HG02571 (cell line): ENCODE measurements around the gene ALKBH8.
"Not testable (repeated sequence)": the region's sequence is repeated elsewhere in the genome, so short reads cannot be mapped to it uniquely, and the experiment has no call there.

ENCODE experiments used
- ATAC-seq: cut with Tn5 transposase; IDR thresholded peaks from one replicate; pipeline ENCODE4 v1.9.1; 2021; ENCODE audit warnings: mild to moderate bottlenecking, moderate library complexity; ENCODE audit not compliant: unreplicated experiment

Gene ALKBH8

GRCh38 chr11:107577346-107577711 lies 11.8 kb upstream of the ALKBH8 start:
- ATAC-seq: no peak

GRCh38 chr11:107576497-107577345 lies 11.2 kb upstream of the ALKBH8 start:
- ATAC-seq: not testable (repeated sequence)

- no peak for ATAC-seq
These were observed 7.9 kb upstream of the ALKBH8 start for GRCh38 chr11:107573438-107573837.

GRCh38 chr11:107570015-107570414 lies 4.5 kb upstream of the ALKBH8 start:
- ATAC-seq: no peak

- no peak for ATAC-seq
These were observed 2.3 kb upstream of the ALKBH8 start for GRCh38 chr11:107567739-107568335.

GRCh38 chr11:107566569-107566968 lies 1.0 kb upstream of the ALKBH8 start:
- ATAC-seq: no peak

- ATAC-seq: not testable (repeated sequence)
These were observed 493 bp upstream of the ALKBH8 start for GRCh38 chr11:107565955-107566501.

- ATAC-seq: peak; percentile 1
These were observed 687 bp downstream of the ALKBH8 start for GRCh38 chr11:107564877-107565218.

- ATAC-seq: peak; percentile 30
These were observed 1.8 kb downstream of the ALKBH8 start for GRCh38 chr11:107563702-107564101.

- no peak for ATAC-seq
These were observed 2.8 kb downstream of the ALKBH8 start for GRCh38 chr11:107562647-107563208.

GRCh38 chr11:107561688-107562087 lies 3.8 kb downstream of the ALKBH8 start:
- ATAC-seq: no peak

GRCh38 chr11:107550304-107550703 lies 15.2 kb downstream of the ALKBH8 start:
- ATAC-seq: no peak

GRCh38 chr11:107549954-107550285 lies 15.6 kb downstream of the ALKBH8 start:
- ATAC-seq: no peak

- ATAC-seq: no peak
These were observed 16.1 kb downstream of the ALKBH8 start for GRCh38 chr11:107549253-107549953.

- no peak for ATAC-seq
These were observed 17.6 kb downstream of the ALKBH8 start for GRCh38 chr11:107547961-107548360.

GRCh38 chr11:107545101-107545514 lies 20.4 kb downstream of the ALKBH8 start:
- ATAC-seq: no peak

GRCh38 chr11:107538821-107539220 lies 26.7 kb downstream of the ALKBH8 start:
- no peak for ATAC-seq

GRCh38 chr11:107538239-107538638 lies 27.3 kb downstream of the ALKBH8 start:
- no peak for ATAC-seq

GRCh38 chr11:107537155-107537554 lies 28.4 kb downstream of the ALKBH8 start:
- ATAC-seq: not testable (repeated sequence)

- ATAC-seq: no peak
These were observed 39.3 kb downstream of the ALKBH8 start for GRCh38 chr11:107526197-107526596.

- no peak for ATAC-seq
These were observed 56.7 kb downstream of the ALKBH8 start for GRCh38 chr11:107508858-107509244.
